LoVo (cell line): ENCODE results near the gene SOX5.

Experiments
- DNase-seq: peaks from one replicate; pipeline ENCODE4 v3.0.0-alpha.2; 2016; ENCODE audit warnings: low spot score

Gene SOX5

GRCh38 chr12:23596568-23596967 lies 352.9 kb downstream of the SOX5 start:
- DNase-seq, result no peak

GRCh38 chr12:23587833-23588559 lies 361.5 kb downstream of the SOX5 start:
- DNase-seq, result no peak

GRCh38 chr12:23585782-23586163 lies 363.7 kb downstream of the SOX5 start:
- no peak for DNase-seq

GRCh38 chr12:23585156-23585781 lies 364.2 kb downstream of the SOX5 start:
- no peak for DNase-seq

GRCh38 chr12:23581913-23582312 lies 367.6 kb downstream of the SOX5 start:
- DNase-seq, result no peak

GRCh38 chr12:23579257-23579656 lies 370.2 kb downstream of the SOX5 start:
- DNase-seq, result no peak

GRCh38 chr12:23576372-23576771 lies 373.1 kb downstream of the SOX5 start:
- DNase-seq, result no peak

GRCh38 chr12:23569356-23569755 lies 380.1 kb downstream of the SOX5 start:
- no peak for DNase-seq

GRCh38 chr12:23566133-23566532 lies 383.3 kb downstream of the SOX5 start:
- DNase-seq, result no peak

GRCh38 chr12:23564451-23565152 lies 384.9 kb downstream of the SOX5 start:
- DNase-seq, result no peak

- DNase-seq, result no peak
Observed at GRCh38 chr12:23561364-23562345, 387.8 kb downstream of the SOX5 start.

- DNase-seq, result no peak
Observed at GRCh38 chr12:23560611-23561010, 388.9 kb downstream of the SOX5 start.

GRCh38 chr12:23559268-23559753 lies 390.2 kb downstream of the SOX5 start:
- DNase-seq, result no peak

GRCh38 chr12:23556661-23557060 lies 392.8 kb downstream of the SOX5 start:
- DNase-seq, result no peak

- DNase-seq, result no peak
Observed at GRCh38 chr12:23555825-23556207, 393.7 kb downstream of the SOX5 start.

GRCh38 chr12:23555180-23555824 lies 394.2 kb downstream of the SOX5 start:
- no peak for DNase-seq

GRCh38 chr12:23552417-23552816 lies 397.1 kb downstream of the SOX5 start:
- DNase-seq, result no peak

GRCh38 chr12:23550753-23551152 lies 398.7 kb downstream of the SOX5 start:
- no peak for DNase-seq

- DNase-seq, result no peak
Observed at GRCh38 chr12:23548742-23549141, 400.7 kb downstream of the SOX5 start.

GRCh38 chr12:23546756-23547155 lies 402.7 kb downstream of the SOX5 start:
- no peak for DNase-seq

- DNase-seq, result no peak
Observed at GRCh38 chr12:23543767-23544166, 405.7 kb downstream of the SOX5 start.
